Thyroid gland (tissue), 4 donors: ENCODE measurements around the gene HLCS.

Experiments
- CTCF ChIP-seq, 6 experiments: fragments of 200-600 bp in 3 of 6; fragments of 450-650 bp in 3 of 6; sonication (generic) in 3 of 6; IDR thresholded peaks; one replicate each; pipeline ENCODE4 v1.5.1; 2016 to 2019; ENCODE audit warnings: antibody characterized with exemption in 6 of 6, mild to moderate bottlenecking in 2 of 6, inconsistent platforms in 1 of 6, moderate library complexity in 1 of 6
- POLR2A ChIP-seq, 2 donors: fragments of 450-650 bp; IDR thresholded peaks; one replicate each; pipeline ENCODE4 v1.6.1; 2017; ENCODE audit warnings: antibody characterized with exemption in 2 of 2, mild to moderate bottlenecking in 2 of 2, moderate library complexity in 1 of 2

GRCh38 chr21:36719614-36720013 lies 246.9 kb downstream of the HLCS start:
- TF ChIP-seq POLR2A (IDR thresholded peaks at IDR 0.05) (no peak), CTCF (IDR thresholded peaks at IDR 0.05) (no peak)
